Mesenchymal stem cell (in vitro differentiated cells and primary cell): ENCODE measurements around the gene DYRK2.

Experiments used
- DNase-seq: peaks from one replicate; pipeline ENCODE4 v3.0.0-alpha.2; 2013
- H2AFZ ChIP-seq: one replicate; pipeline ENCODE4 v1.6.1; 2013; ENCODE audit warnings: low read depth, mild to moderate bottlenecking, control low read depth, inconsistent platforms, low read length, moderate library complexity
- H2AK5ac ChIP-seq: 2 replicates; pipeline ENCODE4 v1.6.1; 2013; ENCODE audit warnings: low read length, moderate library complexity, mild to moderate bottlenecking, inconsistent platforms; ENCODE audit not compliant: severe bottlenecking
- H2BK120ac ChIP-seq: one replicate; pipeline ENCODE4 v1.6.1; 2013; ENCODE audit warnings: low read depth, mild to moderate bottlenecking, inconsistent platforms, low read length, moderate library complexity
- H2BK12ac ChIP-seq, 2 experiments: one replicate each; pipeline ENCODE4 v1.6.1; 2013; ENCODE audit warnings: inconsistent platforms in 2 of 2, low read length in 2 of 2, mild to moderate bottlenecking in 2 of 2, moderate library complexity in 2 of 2, control low read depth in 1 of 2
- H2BK15ac ChIP-seq: one replicate; pipeline ENCODE4 v1.6.1; 2013; ENCODE audit warnings: mild to moderate bottlenecking, low read depth, inconsistent platforms; ENCODE audit not compliant: poor library complexity, severe bottlenecking
- H2BK5ac ChIP-seq: 2 replicates; pipeline ENCODE4 v1.6.1; 2013; ENCODE audit warnings: low read depth, mild to moderate bottlenecking, low read length, control low read depth, inconsistent platforms; ENCODE audit not compliant: poor library complexity, severe bottlenecking
- H3K14ac ChIP-seq, 2 experiments: one replicate each; pipeline ENCODE4 v1.6.1; 2013; ENCODE audit warnings: inconsistent platforms in 2 of 2, low read length in 2 of 2, control low read depth in 1 of 2, mild to moderate bottlenecking in 1 of 2, moderate library complexity in 1 of 2
- H3K18ac ChIP-seq, 2 experiments: one replicate each; pipeline ENCODE4 v1.6.1; 2013; ENCODE audit warnings: inconsistent platforms in 2 of 2, low read length in 2 of 2, control low read depth in 1 of 2, low read depth in 1 of 2, mild to moderate bottlenecking in 1 of 2
- H3K23ac ChIP-seq, 2 experiments: one replicate each; pipeline ENCODE4 v1.6.1; 2013; ENCODE audit warnings: inconsistent platforms in 2 of 2, low read length in 2 of 2, mild to moderate bottlenecking in 2 of 2, moderate library complexity in 2 of 2, control low read depth in 1 of 2
- H3K27ac ChIP-seq: 2 replicates; pipeline ENCODE4 v1.5.1; 2013; ENCODE audit warnings: mild to moderate bottlenecking, moderate library complexity, low read length, control low read depth, inconsistent platforms; ENCODE audit not compliant: poor library complexity, severe bottlenecking
- H3K27me3 ChIP-seq, 2 experiments: 2 replicates each; pipeline versions ENCODE4 v1.6.1 to v1.7.0; 2013; ENCODE audit warnings: low read length in 2 of 2, mild to moderate bottlenecking in 2 of 2, moderate library complexity in 2 of 2, control low read depth in 1 of 2, inconsistent platforms in 1 of 2; ENCODE audit not compliant: control insufficient read depth in 1 of 2, insufficient read depth in 1 of 2
- H3K36me3 ChIP-seq, 2 experiments: 2 replicates each; pipeline versions ENCODE4 v1.6.1 to v1.7.0; 2013; ENCODE audit warnings: low read length in 2 of 2, control low read depth in 1 of 2, inconsistent platforms in 1 of 2, low read depth in 1 of 2, mild to moderate bottlenecking in 1 of 2; ENCODE audit not compliant: insufficient read depth in 2 of 2, control insufficient read depth in 1 of 2
- H3K4ac ChIP-seq, 2 experiments: one replicate each; pipeline ENCODE4 v1.6.1; 2013; ENCODE audit warnings: inconsistent platforms in 2 of 2, low read length in 2 of 2, mild to moderate bottlenecking in 2 of 2, moderate library complexity in 2 of 2, control low read depth in 1 of 2, low read depth in 1 of 2
- H3K4me1 ChIP-seq: 2 replicates; pipeline ENCODE4 v1.6.1; 2013; ENCODE audit warnings: low read depth, low read length, control low read depth; ENCODE audit not compliant: control insufficient read depth, insufficient read depth
- H3K4me2 ChIP-seq: 2 replicates; pipeline ENCODE4 v1.6.1; 2013; ENCODE audit warnings: low read length, mild to moderate bottlenecking, inconsistent platforms; ENCODE audit not compliant: poor library complexity, severe bottlenecking
- H3K4me3 ChIP-seq, 2 experiments: 2 replicates each; pipeline versions ENCODE4 v1.5.1 to v1.7.0; 2013; ENCODE audit warnings: low read length in 2 of 2, mild to moderate bottlenecking in 2 of 2, control low read depth in 1 of 2, low read depth in 1 of 2; ENCODE audit not compliant: insufficient read depth in 1 of 2
- H3K79me1 ChIP-seq: replicated peaks from 2 replicates; pipeline ENCODE4 v1.6.1; 2013; ENCODE audit warnings: mild to moderate bottlenecking, control low read depth, low read length, inconsistent platforms; ENCODE audit not compliant: poor library complexity, severe bottlenecking
- H3K9ac ChIP-seq: 2 replicates; pipeline ENCODE4 v1.7.0; 2013; ENCODE audit warnings: mild to moderate bottlenecking, low read length, moderate library complexity
- H3K9me3 ChIP-seq: 2 replicates; pipeline ENCODE4 v1.7.0; 2013; ENCODE audit warnings: mild to moderate bottlenecking, low read length; ENCODE audit not compliant: control insufficient read depth
- H4K8ac ChIP-seq: one replicate; pipeline ENCODE4 v1.6.1; 2013; ENCODE audit warnings: inconsistent platforms, mild to moderate bottlenecking, low read length, moderate library complexity
- H4K91ac ChIP-seq: one replicate; pipeline ENCODE4 v1.6.1; 2013; ENCODE audit warnings: mild to moderate bottlenecking, low read length, inconsistent platforms
- WGBS: methylation state at CpG from one replicate; pipeline ENCODE4 v1.1.7; 2013; ENCODE audit warnings: mixed read lengths; 5-methylcytosine and 5-hydroxymethylcytosine counted together

The DYRK2 gene

GRCh38 chr12:67621926-67622325 is 26.6 kb upstream of the DYRK2 start:
- DNase-seq = no peak
- no peak overlapping the region for H4K91ac ChIP-seq
- no peaks in the 10 kb centered on the region for H3K9me3 ChIP-seq
- H3K14ac ChIP-seq = no peak overlapping the region
- H2BK15ac ChIP-seq = no peak overlapping the region
- no peak overlapping the region for H2BK120ac ChIP-seq
- no peak overlapping the region for H3K4me3 ChIP-seq
- H3K18ac ChIP-seq = no peak overlapping the region
- no peak overlapping the region for H3K23ac ChIP-seq
- no peaks in the 10 kb centered on the region for H3K36me3 ChIP-seq
- H3K4me2 ChIP-seq = no peak overlapping the region
- no peaks in the 10 kb centered on the region for H3K27me3 ChIP-seq
- WGBS = 99% methylated on average over 3 of the region's 4 CpGs
- no peak overlapping the region for H2AFZ ChIP-seq
- no peak overlapping the region for H2BK12ac ChIP-seq
- H3K27ac ChIP-seq = no peak overlapping the region
- no peak overlapping the region for H2AK5ac ChIP-seq
- H3K4me1 ChIP-seq = peaks cover 7% of the 10 kb centered on the region
- no peaks in the 10 kb centered on the region for H3K79me1 ChIP-seq
- no peak overlapping the region for H2BK5ac ChIP-seq
- H3K4ac ChIP-seq = no peak overlapping the region
- no peak overlapping the region for H4K8ac ChIP-seq
- H3K9ac ChIP-seq = no peak overlapping the region

DNA sequence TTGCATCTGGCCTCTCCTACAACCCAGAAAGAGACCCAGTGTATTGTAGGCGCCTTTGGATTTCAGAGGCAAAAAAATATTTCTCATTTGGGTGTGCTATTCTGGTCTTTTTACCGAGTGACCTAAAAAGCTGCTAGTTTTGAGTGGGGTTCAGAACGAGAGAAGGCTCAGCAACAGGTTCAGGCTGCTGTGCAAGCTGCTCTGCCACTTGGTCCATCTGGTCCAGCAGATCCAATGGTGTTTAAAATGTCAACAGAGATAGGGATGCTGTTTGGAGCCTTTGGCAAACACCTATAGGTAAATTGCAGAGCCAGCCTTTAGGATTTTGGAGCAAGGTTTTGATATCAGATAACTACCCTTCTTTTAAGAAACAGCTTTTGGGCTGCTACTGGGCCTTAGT is 25.3 kb upstream of the DYRK2 start:
- no peak overlapping the region for H3K4me2 ChIP-seq
- H4K8ac ChIP-seq = no peak overlapping the region

DNA sequence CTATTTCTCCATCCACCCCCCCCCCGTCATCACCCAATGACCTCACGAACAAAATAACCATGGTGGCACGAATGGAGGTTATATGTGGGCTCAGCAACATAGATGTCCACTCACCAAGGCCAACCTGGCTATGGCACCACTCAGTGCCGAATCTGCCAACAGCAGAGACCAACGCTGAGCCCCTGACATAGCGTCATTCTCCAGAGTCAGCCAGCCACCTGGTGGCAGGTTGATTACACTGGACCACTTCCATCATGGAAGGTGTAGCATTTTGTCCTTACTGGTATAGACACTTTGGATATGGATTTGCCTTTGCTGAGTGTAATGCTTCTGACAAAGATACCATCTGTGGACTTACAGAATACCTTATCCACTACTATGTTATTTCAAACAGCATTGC is 24.2 kb upstream of the DYRK2 start:
- no peak overlapping the region for H2BK120ac ChIP-seq
- no peak overlapping the region for H3K4me2 ChIP-seq
- no peaks in the 10 kb centered on the region for H3K27me3 ChIP-seq
- no peak overlapping the region for H3K9ac ChIP-seq
- no peak overlapping the region for H3K18ac ChIP-seq
- H3K23ac ChIP-seq = no peak overlapping the region
- H4K8ac ChIP-seq = no peak overlapping the region
- no peaks in the 10 kb centered on the region for H3K79me1 ChIP-seq
- H3K4me3 ChIP-seq = no peak overlapping the region
- H3K27ac ChIP-seq = peak overlapping the region; percentile 90
- H3K9me3 ChIP-seq = no peaks in the 10 kb centered on the region
- H2BK5ac ChIP-seq = peak overlapping the region; percentile 58
- H3K14ac ChIP-seq = no peak overlapping the region
- H4K91ac ChIP-seq = no peak overlapping the region
- 97% methylated on average over 6 of the region's 6 CpGs for WGBS
- H3K4ac ChIP-seq = no peak overlapping the region
- H2BK15ac ChIP-seq = no peak overlapping the region
- H2AK5ac ChIP-seq = peak overlapping the region; percentile 87
- H3K36me3 ChIP-seq = no peaks in the 10 kb centered on the region
- no peak overlapping the region for H2BK12ac ChIP-seq
- no peak for DNase-seq
- H2AFZ ChIP-seq = no peak overlapping the region
- H3K4me1 ChIP-seq = peaks cover 5% of the 10 kb centered on the region

More for the DNA sequence above, 25.3 kb upstream of the DYRK2 start:
- 88% methylated on average over 3 of the region's 3 CpGs for WGBS
- H2BK5ac ChIP-seq = no peak overlapping the region
- no peak overlapping the region for H3K14ac ChIP-seq
- no peak overlapping the region for H2BK12ac ChIP-seq
- H3K4ac ChIP-seq = no peak overlapping the region
- H3K9ac ChIP-seq = no peak overlapping the region
- H3K4me1 ChIP-seq = peaks cover 5% of the 10 kb centered on the region
- H3K79me1 ChIP-seq = no peaks in the 10 kb centered on the region
- no peak overlapping the region for H2BK15ac ChIP-seq
- no peaks in the 10 kb centered on the region for H3K27me3 ChIP-seq
- H2BK120ac ChIP-seq = no peak overlapping the region
- DNase-seq = no peak
- H3K27ac ChIP-seq = no peak overlapping the region
- H3K23ac ChIP-seq = no peak overlapping the region
- no peak overlapping the region for H3K4me3 ChIP-seq
- H3K18ac ChIP-seq = no peak overlapping the region
- H3K36me3 ChIP-seq = no peaks in the 10 kb centered on the region
- H2AK5ac ChIP-seq = peak overlapping the region; percentile 20
- no peak overlapping the region for H4K91ac ChIP-seq
- no peaks in the 10 kb centered on the region for H3K9me3 ChIP-seq
- no peak overlapping the region for H2AFZ ChIP-seq

DNA sequence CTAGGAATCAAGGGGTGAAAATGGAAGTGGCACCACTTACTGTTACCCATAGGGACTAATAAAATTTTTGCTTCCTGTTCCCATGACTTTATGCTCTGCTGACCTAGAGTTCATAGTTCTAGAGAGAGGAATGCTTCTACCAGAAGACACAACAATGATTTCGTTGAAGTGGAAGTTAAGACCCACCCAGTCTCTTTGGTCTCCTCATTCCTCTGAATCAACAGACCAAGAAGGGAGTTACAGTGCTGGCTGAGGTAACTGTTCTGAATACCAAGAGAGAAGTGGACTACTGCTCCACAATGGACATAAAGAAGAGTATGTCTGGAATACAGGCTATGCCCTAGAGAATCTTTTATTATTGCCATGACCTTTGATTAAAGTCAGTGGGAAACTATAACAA is 23.5 kb upstream of the DYRK2 start:
- no peak overlapping the region for H4K91ac ChIP-seq
- peaks cover 5% of the 10 kb centered on the region for H3K4me1 ChIP-seq
- no peak overlapping the region for H2BK15ac ChIP-seq
- no peak for DNase-seq
- H3K27ac ChIP-seq = peak overlapping the region; percentile 90
- no peak overlapping the region for H3K18ac ChIP-seq
- no peak overlapping the region for H3K4me2 ChIP-seq
- H3K4me3 ChIP-seq = no peak overlapping the region
- H3K79me1 ChIP-seq = no peaks in the 10 kb centered on the region
- peak overlapping the region; percentile 58 for H2BK5ac ChIP-seq
- 60% methylated on average over 1 of the region's 1 CpG for WGBS
- no peak overlapping the region for H2AK5ac ChIP-seq
- H2BK120ac ChIP-seq = no peak overlapping the region
- H2BK12ac ChIP-seq = no peak overlapping the region
- no peak overlapping the region for H2AFZ ChIP-seq
- H3K36me3 ChIP-seq = no peaks in the 10 kb centered on the region
- H3K23ac ChIP-seq = no peak overlapping the region
- H3K9ac ChIP-seq = no peak overlapping the region
- H3K27me3 ChIP-seq = no peaks in the 10 kb centered on the region
- H3K9me3 ChIP-seq = no peaks in the 10 kb centered on the region
- H3K14ac ChIP-seq = no peak overlapping the region
- no peak overlapping the region for H4K8ac ChIP-seq
- H3K4ac ChIP-seq = no peak overlapping the region
